A549 (cell line): ENCODE results near the gene SCD. TPM values are rescaled to one million over a fixed set of nuclear protein-coding genes. Genes with fewer than 3 reads are reported as not detected.
A peak's percentile ranks its signal among the peaks of the same experiment; 100 is the strongest.

ENCODE experiments used
- ATAC-seq, 2 experiments: fragments of 200-7000 bp in 1 of 2; fragments of >200 bp in 1 of 2; cut with Nextera tagmentation in 1 of 2; cut with Tn5 transposase in 1 of 2; 3 replicates each; pipeline versions ENCODE4 v1.8.0 to v1.9.1; 2018 to 2020; ENCODE audit warnings: mild to moderate bottlenecking in 1 of 2, moderate library complexity in 1 of 2
- CTCF ChIA-PET: fragments of 300-600 bp; sonication (Branson Sonifier 250); formaldehyde crosslinking; extraction: SDS; loops from one replicate; lab custom pipeline; 2021; ENCODE audit warnings: antibody characterized with exemption, inconsistent platforms; lab: Yijun Ruan, JAX
- POLR2A ChIA-PET: fragments of 350-600 bp; formaldehyde crosslinking; extraction: SDS; loops from one replicate; lab custom pipeline; 2021; ENCODE audit warnings: antibody characterized with exemption, inconsistent platforms; lab: Yijun Ruan, JAX
- DNase-seq, 2 experiments: peaks; one replicate each; pipeline versions ENCODE4 v3.0.0 to v3.0.0-alpha.2; 2011 to 2016; ENCODE audit warnings: low read depth in 1 of 2, low spot score in 1 of 2
- FAIRE-seq: peaks from 2 replicates; lab custom pipeline; 2011; peaks lifted over from hg19 to GRCh38; lab: Jason Lieb, UNC
- H3K27ac ChIP-seq, 2 experiments: fragments of >200 bp; sonication (Bioruptor Twin); formaldehyde crosslinking; 3 replicates each; pipeline ENCODE4 v1.5.1; 2016 to 2017
- H3K4me1 ChIP-seq: fragments of >200 bp; sonication (Bioruptor Twin); formaldehyde crosslinking; 3 replicates; pipeline ENCODE4 v1.6.1; 2016
- H3K4me2 ChIP-seq: fragments of >200 bp; sonication (Bioruptor Twin); formaldehyde crosslinking; 3 replicates; pipeline ENCODE4 v1.6.1; 2016
- H3K4me3 ChIP-seq: fragments of >200 bp; sonication (Bioruptor Twin); formaldehyde crosslinking; 3 replicates; pipeline ENCODE4 v1.5.1; 2016
- H3K9me3 ChIP-seq: fragments of >200 bp; sonication (Bioruptor Twin); formaldehyde crosslinking; 3 replicates; pipeline ENCODE4 v1.6.1; 2016
- BHLHE40 ChIP-seq: IDR thresholded peaks from 2 replicates; pipeline ENCODE4 v1.6.1; 2012; ENCODE audit warnings: low read depth, low read length, inconsistent platforms
- CEBPB ChIP-seq, 2 experiments: fragments of >200 bp in 1 of 2; sonication (Bioruptor Twin) in 1 of 2; formaldehyde crosslinking in 1 of 2; IDR thresholded peaks; 2 replicates each; pipeline ENCODE4 v1.6.1; 2012 to 2016
- CHD2 ChIP-seq: fragments of 150-350 bp; IDR thresholded peaks from 2 replicates; pipeline ENCODE4 v1.6.1; 2014; ENCODE audit warnings: low read length; ENCODE audit not compliant: partially characterized antibody
- EHF ChIP-seq: fragments of 250-450 bp; sonication (Bioruptor Pico); IDR thresholded peaks from 2 replicates; pipeline ENCODE4 v1.5.0; 2020; ENCODE audit warnings: mild to moderate bottlenecking
- EHMT2 ChIP-seq: fragments of 200-600 bp; sonication (generic); IDR thresholded peaks from 2 replicates; pipeline ENCODE4 v1.6.1; 2016; ENCODE audit warnings: antibody characterized with exemption, low read depth, mild to moderate bottlenecking, moderate library complexity
- EP300 ChIP-seq, 2 experiments: fragments of >200 bp; sonication (Bioruptor Twin); formaldehyde crosslinking; IDR thresholded peaks; 2 replicates in 1 of 2; 3 replicates in 1 of 2; pipeline ENCODE4 v1.6.1; 2016 to 2017
- ESRRA ChIP-seq: fragments of 150-350 bp; IDR thresholded peaks from 2 replicates; pipeline ENCODE4 v1.6.1; 2014; ENCODE audit warnings: mild to moderate bottlenecking, low read length, borderline replicate concordance
- FOSB ChIP-seq: fragments of 250-450 bp; sonication (Bioruptor Pico); IDR thresholded peaks from 2 replicates; pipeline ENCODE4 v1.5.0; 2020; ENCODE audit warnings: mild to moderate bottlenecking, moderate library complexity
- FOXS1 ChIP-seq: fragments of 250-450 bp; sonication (Bioruptor Pico); IDR thresholded peaks from 2 replicates; pipeline ENCODE4 v1.5.0; 2020; ENCODE audit warnings: mild to moderate bottlenecking, moderate library complexity
- GATA3 ChIP-seq: IDR thresholded peaks from 2 replicates; pipeline ENCODE4 v1.6.1; 2012; ENCODE audit warnings: borderline replicate concordance
- HOXA7 ChIP-seq: fragments of 250-450 bp; sonication (Bioruptor Pico); IDR thresholded peaks from 2 replicates; pipeline ENCODE4 v1.5.0; 2020; ENCODE audit warnings: mild to moderate bottlenecking, moderate library complexity
- HOXB5 ChIP-seq: fragments of 250-450 bp; sonication (Bioruptor Pico); IDR thresholded peaks from 2 replicates; pipeline ENCODE4 v1.5.0; 2020; ENCODE audit warnings: mild to moderate bottlenecking, moderate library complexity
- JUN ChIP-seq, 2 experiments: fragments of >200 bp; sonication (Bioruptor Twin); formaldehyde crosslinking; IDR thresholded peaks; 2 replicates in 1 of 2; 3 replicates in 1 of 2; pipeline ENCODE4 v1.6.1; 2016 to 2017
- KDM1A ChIP-seq: fragments of 200-600 bp; sonication (generic); IDR thresholded peaks from 2 replicates; pipeline ENCODE4 v1.6.1; 2016; ENCODE audit warnings: low read depth, mild to moderate bottlenecking
- NPAS2 ChIP-seq: fragments of 250-450 bp; sonication (Bioruptor Pico); IDR thresholded peaks from 2 replicates; pipeline ENCODE4 v1.8.0; 2022; ENCODE audit warnings: mild to moderate bottlenecking, moderate library complexity, borderline replicate concordance
- NR3C1 ChIP-seq: fragments of >200 bp; sonication (Bioruptor Twin); formaldehyde crosslinking; IDR thresholded peaks from 3 replicates; pipeline ENCODE4 v1.6.1; 2017
- PHF8 ChIP-seq: fragments of 200-600 bp; sonication (generic); IDR thresholded peaks from 2 replicates; pipeline ENCODE4 v1.6.1; 2016; ENCODE audit warnings: low read depth, mild to moderate bottlenecking, antibody characterized with exemption, moderate library complexity, borderline replicate concordance
- POLR2A ChIP-seq: IDR thresholded peaks from 2 replicates; pipeline ENCODE4 v1.6.1; 2012; ENCODE audit warnings: mild to moderate bottlenecking, low read length
- RARB ChIP-seq: fragments of 250-450 bp; sonication (Bioruptor Pico); IDR thresholded peaks from 2 replicates; pipeline ENCODE4 v1.8.0; 2021; ENCODE audit warnings: mild to moderate bottlenecking, moderate library complexity
- RCOR1 ChIP-seq: fragments of 150-350 bp; IDR thresholded peaks from 2 replicates; pipeline ENCODE4 v1.6.1; 2014; ENCODE audit warnings: antibody characterized with exemption, low read length, low read depth
- RFX5 ChIP-seq: fragments of 450-650 bp; IDR thresholded peaks from 2 replicates; pipeline ENCODE4 v1.7.1; 2014; ENCODE audit warnings: antibody characterized with exemption, mild to moderate bottlenecking, moderate library complexity
- SREBF2 ChIP-seq: fragments of 450-650 bp; IDR thresholded peaks from 2 replicates; pipeline ENCODE4 v1.6.1; 2014; ENCODE audit warnings: mild to moderate bottlenecking, moderate library complexity
- TFCP2L1 ChIP-seq: fragments of 250-450 bp; sonication (Bioruptor Pico); IDR thresholded peaks from 2 replicates; pipeline ENCODE4 v1.5.0; 2021; ENCODE audit warnings: mild to moderate bottlenecking
- TP53 ChIP-seq: fragments of 250-450 bp; sonication (Bioruptor Pico); IDR thresholded peaks from 2 replicates; pipeline ENCODE4 v1.5.0; 2021; ENCODE audit warnings: mild to moderate bottlenecking, moderate library complexity
- ZC3H11A ChIP-seq: fragments of 450-650 bp; IDR thresholded peaks from 2 replicates; pipeline ENCODE4 v1.6.1; 2014; ENCODE audit warnings: antibody characterized with exemption, mild to moderate bottlenecking
- ZFP36 ChIP-seq: fragments of 450-650 bp; IDR thresholded peaks from 2 replicates; pipeline ENCODE4 v1.6.1; 2014; ENCODE audit warnings: borderline replicate concordance; ENCODE audit not compliant: partially characterized antibody
- ZNF302 ChIP-seq: fragments of 250-450 bp; sonication (Bioruptor Pico); IDR thresholded peaks from 2 replicates; pipeline ENCODE4 v1.9.0; 2021; ENCODE audit warnings: inconsistent platforms, mild to moderate bottlenecking, moderate library complexity
- WGBS: methylation state at CpG from one replicate; pipeline ENCODE4 v1.1.6; 2017; ENCODE audit errors: missing lambda C conversion rate; 5-methylcytosine and 5-hydroxymethylcytosine counted together
- polyA plus RNA-seq, 4 experiments: library from polyadenylated mRNA; depleted of rRNA in 3 of 4; stranded (reverse); fragments of >200 nt; fragmentation: RNase III in 1 of 4; extraction: RNeasy Plus Mini Kit Qiagen cat#74134 plus additional on column Dnase treatment in 1 of 4; gene quantifications; 2 replicates in 3 of 4; 3 replicates in 1 of 4; pipeline ENCODE4 v1.2.3, GENCODE V29; 2011 to 2017
- TF ChIP-seq, protein P1 (sequence below): fragments of >200 bp; sonication (Bioruptor Twin); formaldehyde crosslinking; IDR thresholded peaks from 2 replicates; pipeline ENCODE4 v1.6.1; 2016
- TF ChIP-seq, protein P2 (sequence below): IDR thresholded peaks from 2 replicates; pipeline ENCODE4 v1.6.1; 2012
- TF ChIP-seq, protein P3 (sequence below): IDR thresholded peaks from 2 replicates; pipeline ENCODE4 v1.6.1; 2012
- TF ChIP-seq, protein P4 (sequence below): fragments of >200 bp; sonication (Bioruptor Twin); formaldehyde crosslinking; IDR thresholded peaks from 3 replicates; pipeline ENCODE4 v1.5.1; 2016

Gene SCD
- polyA plus RNA-seq, 2 of the 4 experiments (the other 2 are of a cell fraction) = 348 to 496 TPM

DNA sequence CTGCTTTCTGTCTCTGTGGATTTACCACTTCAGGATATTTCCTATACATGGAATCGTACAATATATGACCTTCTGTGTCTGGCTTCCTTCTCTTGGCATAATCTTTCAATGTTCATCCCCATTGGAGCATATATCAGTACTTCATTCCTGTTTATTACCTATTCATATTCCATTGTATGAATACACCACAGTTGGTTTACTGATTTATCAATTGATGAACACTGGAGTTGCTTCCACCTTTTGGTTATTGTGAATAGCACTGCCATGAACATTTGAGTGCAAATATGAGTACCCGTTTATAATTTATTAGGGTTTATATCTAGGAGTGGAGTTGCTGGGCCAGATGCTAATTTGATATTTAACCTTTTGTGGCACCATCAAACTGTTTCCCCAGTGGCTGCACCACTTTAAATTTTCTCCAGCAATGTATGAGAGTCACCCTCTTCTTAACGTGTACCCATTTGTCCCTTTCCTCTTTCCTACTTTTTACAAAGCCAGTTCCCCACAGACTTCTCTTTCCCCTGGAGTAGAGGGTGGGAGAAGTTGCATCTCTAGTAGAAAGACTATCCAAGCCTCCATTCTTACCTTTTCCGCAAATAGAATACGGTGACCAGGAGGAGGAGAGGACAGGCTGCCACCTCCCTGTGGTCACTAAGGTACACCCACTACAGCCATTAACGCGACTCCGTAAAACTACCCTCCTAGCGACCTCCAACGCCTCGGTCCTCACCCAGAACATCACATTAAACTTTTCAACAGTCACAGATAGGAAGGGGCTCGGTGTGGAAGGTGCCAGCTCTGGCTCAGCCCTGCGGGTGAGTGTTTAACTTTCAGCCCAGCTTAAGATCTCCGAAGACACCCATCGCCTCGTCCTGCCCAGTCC is 25.6 kb downstream of the SCD start:
- ATAC-seq = peak; percentile 9 to 20; a peak in 4 of 6 replicates
- ChIA-PET POLR2A (interaction anchor here (0.5 to 3.1 kb wide), 25 partner anchors 8 to 446 kb away, joined by 3 to 143 read pairs (median 4); partner anchors contain the start of genes HIF1AN, PKD2L1 and SCD), CTCF (interaction anchor here (0.7 to 3.0 kb wide), 8 partner anchors 8 to 82 kb away, joined by 3 to 24 read pairs (median 6); no protein-coding TSS in a partner anchor)
- Histone ChIP-seq H3K27ac (peak overlapping the region; percentile 97 to 98), H3K4me1 (peaks cover 61% of the 10 kb centered on the region), H3K4me3 (peak overlapping the region; percentile 39), H3K4me2 (peak overlapping the region; percentile 97), H3K9me3 (no peaks in the 10 kb centered on the region)
- no peak for FAIRE-seq
- WGBS = 12% methylated on average over 14 of the region's 16 CpGs
- 0 out of 5 replicates have a peak, but pooled peaks of 1 of the 2 experiments have one; percentile 6 for TF ChIP-seq JUN (IDR thresholded peaks at IDR 0.05)
- TF ChIP-seq BHLHE40 = no peak
- TF ChIP-seq TFCP2L1 (CRISPR knock-in tag) = peak; percentile 66; the same call in 1 of the 2 replicates
- peak; percentile 81; the same call in 1 of the 2 replicates for TF ChIP-seq TP53
- no peak for TF ChIP-seq ZNF302 (CRISPR knock-in tag)
- no peak for TF ChIP-seq KDM1A
- no peak for TF ChIP-seq RARB (CRISPR knock-in tag)
- no peak for TF ChIP-seq RCOR1
- no peak for TF ChIP-seq ZC3H11A
- TF ChIP-seq POLR2A = peak; percentile 61
- no peak for TF ChIP-seq FOXS1 (CRISPR knock-in tag)
- TF ChIP-seq HOXA7 (CRISPR knock-in tag) = peak; percentile 59; the same call in 1 of the 2 replicates
- 0 out of 2 replicates have a peak, but pooled peaks have one; percentile 34 for TF ChIP-seq FOSB
- 0 out of 2 replicates have a peak, but pooled peaks have one; percentile 31 for TF ChIP-seq HOXB5 (CRISPR knock-in tag)
- DNase-seq = no peak

DNA sequence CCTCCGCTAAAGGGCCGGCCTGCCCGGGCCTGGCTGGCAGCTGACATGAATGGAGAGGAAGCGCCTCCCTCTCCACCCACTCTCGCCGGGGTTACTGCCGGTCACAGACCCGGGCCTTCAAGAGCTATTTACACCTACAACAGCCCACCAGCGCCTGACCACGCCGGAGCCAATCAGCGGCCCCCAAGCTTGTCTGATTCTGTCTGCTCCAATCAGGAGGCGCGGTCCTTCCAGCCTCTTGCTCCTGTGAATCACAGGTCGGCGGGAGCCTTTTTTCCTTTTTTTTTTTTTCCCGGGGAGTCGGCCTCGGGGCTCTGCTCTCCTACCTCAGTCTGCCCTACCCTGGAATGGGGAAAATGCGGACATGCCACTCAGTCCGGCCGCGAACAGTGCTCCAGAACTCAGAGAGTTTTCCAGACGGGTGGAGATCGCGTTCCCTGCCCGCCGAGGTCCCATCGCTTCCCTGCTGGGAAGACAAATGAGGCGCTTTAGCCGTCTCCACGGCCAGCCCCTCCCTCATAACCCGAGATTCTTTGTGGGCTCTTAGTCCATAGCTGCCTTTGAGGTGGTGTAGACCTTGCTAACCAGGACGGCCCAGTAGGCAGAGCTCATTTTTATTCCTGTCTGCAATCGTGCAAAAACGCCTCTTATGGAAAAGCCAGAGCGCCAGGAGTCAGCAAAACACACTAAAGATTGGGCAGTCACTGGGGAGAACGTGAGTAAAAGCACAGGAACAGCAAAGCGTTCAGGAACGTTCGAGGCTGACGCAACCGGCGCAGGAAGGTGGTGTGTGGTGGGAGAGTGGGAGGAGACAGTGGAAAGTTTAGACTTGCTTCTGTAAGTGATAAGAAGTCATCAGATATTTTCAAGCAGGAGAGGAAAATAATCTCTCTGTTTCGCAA is 26.5 kb downstream of the SCD start:
- Histone ChIP-seq H3K27ac (peak overlapping the region; percentile 97 to 98), H3K4me2 (peak overlapping the region; percentile 97), H3K4me3 (peak overlapping the region; percentile 43), H3K9me3 (no peaks in the 10 kb centered on the region), H3K4me1 (peaks cover 61% of the 10 kb centered on the region)
- DNase-seq (peak; percentile 99 to 100), FAIRE-seq (no peak), ATAC-seq (peak; percentile 88 to 92)
- ChIA-PET CTCF (interaction anchor here (0.6 to 3.0 kb wide), 9 partner anchors 8 to 81 kb away, joined by 3 to 24 read pairs (median 5); no protein-coding TSS in a partner anchor), POLR2A (interaction anchor here (0.5 to 3.1 kb wide), 30 partner anchors 9 to 489 kb away, joined by 3 to 143 read pairs (median 4); partner anchors contain the start of genes HIF1AN, PKD2L1 and SCD)
- under 1% methylated on average over 36 of the region's 45 CpGs for WGBS
- TF ChIP-seq ZFP36 (no peak), CHD2 (no peak), TP53 (no peak), JUN (IDR thresholded peaks at IDR 0.05) (peak; percentile 87 to 94), FOSB (0 out of 2 replicates have a peak, but pooled peaks have one; percentile 32), TFCP2L1 (CRISPR knock-in tag) (no peak), NR3C1 (no peak), EHMT2 (no peak), PHF8 (peak; percentile 39), ESRRA (no peak), BHLHE40 (peak; percentile 43; the same call in 1 of the 2 replicates), NPAS2 (no peak), HOXB5 (CRISPR knock-in tag) (0 out of 2 replicates have a peak, but pooled peaks have one; percentile 42), RFX5 (peak; percentile 55; the same call in 1 of the 2 replicates), GATA3 (peak; percentile 58), CEBPB (IDR thresholded peaks at IDR 0.05) (peak; percentile 85 to 95), ZC3H11A (no peak), SREBF2 (peak; percentile 27; the same call in 1 of the 2 replicates), EP300 (IDR thresholded peaks at IDR 0.05) (peak; percentile 30 to 53; a peak in 2 of 5 replicates), EHF (CRISPR knock-in tag) (no peak)
- TF ChIP-seq, protein P1, sequence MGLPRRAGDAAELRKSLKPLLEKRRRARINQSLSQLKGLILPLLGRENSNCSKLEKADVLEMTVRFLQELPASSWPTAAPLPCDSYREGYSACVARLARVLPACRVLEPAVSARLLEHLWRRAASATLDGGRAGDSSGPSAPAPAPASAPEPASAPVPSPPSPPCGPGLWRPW = no peak
- TF ChIP-seq, protein P2, sequence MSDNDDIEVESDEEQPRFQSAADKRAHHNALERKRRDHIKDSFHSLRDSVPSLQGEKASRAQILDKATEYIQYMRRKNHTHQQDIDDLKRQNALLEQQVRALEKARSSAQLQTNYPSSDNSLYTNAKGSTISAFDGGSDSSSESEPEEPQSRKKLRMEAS = peak; percentile 73
- TF ChIP-seq, protein P3, sequence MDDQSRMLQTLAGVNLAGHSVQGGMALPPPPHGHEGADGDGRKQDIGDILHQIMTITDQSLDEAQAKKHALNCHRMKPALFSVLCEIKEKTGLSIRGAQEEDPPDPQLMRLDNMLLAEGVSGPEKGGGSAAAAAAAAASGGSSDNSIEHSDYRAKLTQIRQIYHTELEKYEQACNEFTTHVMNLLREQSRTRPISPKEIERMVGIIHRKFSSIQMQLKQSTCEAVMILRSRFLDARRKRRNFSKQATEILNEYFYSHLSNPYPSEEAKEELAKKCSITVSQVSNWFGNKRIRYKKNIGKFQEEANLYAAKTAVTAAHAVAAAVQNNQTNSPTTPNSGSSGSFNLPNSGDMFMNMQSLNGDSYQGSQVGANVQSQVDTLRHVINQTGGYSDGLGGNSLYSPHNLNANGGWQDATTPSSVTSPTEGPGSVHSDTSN = no peak; the same call in 1 of the 2 replicates
- TF ChIP-seq, protein P4, sequence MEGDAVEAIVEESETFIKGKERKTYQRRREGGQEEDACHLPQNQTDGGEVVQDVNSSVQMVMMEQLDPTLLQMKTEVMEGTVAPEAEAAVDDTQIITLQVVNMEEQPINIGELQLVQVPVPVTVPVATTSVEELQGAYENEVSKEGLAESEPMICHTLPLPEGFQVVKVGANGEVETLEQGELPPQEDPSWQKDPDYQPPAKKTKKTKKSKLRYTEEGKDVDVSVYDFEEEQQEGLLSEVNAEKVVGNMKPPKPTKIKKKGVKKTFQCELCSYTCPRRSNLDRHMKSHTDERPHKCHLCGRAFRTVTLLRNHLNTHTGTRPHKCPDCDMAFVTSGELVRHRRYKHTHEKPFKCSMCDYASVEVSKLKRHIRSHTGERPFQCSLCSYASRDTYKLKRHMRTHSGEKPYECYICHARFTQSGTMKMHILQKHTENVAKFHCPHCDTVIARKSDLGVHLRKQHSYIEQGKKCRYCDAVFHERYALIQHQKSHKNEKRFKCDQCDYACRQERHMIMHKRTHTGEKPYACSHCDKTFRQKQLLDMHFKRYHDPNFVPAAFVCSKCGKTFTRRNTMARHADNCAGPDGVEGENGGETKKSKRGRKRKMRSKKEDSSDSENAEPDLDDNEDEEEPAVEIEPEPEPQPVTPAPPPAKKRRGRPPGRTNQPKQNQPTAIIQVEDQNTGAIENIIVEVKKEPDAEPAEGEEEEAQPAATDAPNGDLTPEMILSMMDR = no peak
